GM19468 (cell line): ENCODE data around the gene ASAP3.

Experiments
- ATAC-seq: cut with Tn5 transposase; IDR thresholded peaks from one replicate; pipeline ENCODE4 v1.9.1; 2021; ENCODE audit warnings: mild to moderate bottlenecking, moderate library complexity, moderate number of reproducible peaks; ENCODE audit not compliant: unreplicated experiment; ENCODE audit errors: extremely low read depth

ASAP3 gene

DNA sequence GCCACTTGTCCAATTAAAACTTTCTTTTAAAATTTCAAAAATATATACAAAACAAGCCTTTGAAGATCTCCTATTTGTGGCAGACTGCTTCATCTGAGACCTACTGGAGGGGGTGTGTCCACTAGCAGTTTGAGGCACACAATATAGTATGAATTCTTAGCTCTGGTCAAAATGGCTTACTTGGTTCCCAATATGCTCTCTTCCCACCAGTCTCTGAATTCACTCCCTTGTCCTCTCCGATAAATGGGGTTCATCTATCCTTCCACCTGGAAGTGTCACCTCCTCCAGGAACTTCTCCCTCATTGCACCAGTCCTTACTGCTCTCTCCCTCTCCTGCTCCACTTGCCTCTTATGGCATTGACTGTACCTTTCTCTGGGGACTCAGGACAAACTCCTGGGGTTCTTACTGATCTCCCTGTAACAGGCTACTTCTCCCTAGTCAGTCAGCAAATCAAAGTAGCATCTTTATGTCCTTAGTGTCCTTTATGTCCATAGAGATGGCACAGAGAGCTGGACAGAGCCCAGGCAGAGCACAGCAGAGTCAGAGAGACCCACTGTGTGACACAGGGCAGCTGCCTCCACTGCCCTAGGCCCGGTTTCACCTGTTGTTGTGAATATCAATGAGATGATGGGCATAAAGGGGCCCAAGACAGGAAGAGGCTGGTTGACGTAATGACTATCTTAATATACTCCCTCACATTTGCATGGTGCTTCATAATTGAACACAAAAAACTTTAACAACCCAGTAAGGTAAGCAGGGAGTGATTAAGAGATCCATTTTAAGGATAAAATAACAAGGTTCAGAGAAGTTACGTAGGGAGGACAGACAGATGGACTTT is 3.6 kb downstream of the ASAP3 start:
- ATAC-seq: no peak

DNA sequence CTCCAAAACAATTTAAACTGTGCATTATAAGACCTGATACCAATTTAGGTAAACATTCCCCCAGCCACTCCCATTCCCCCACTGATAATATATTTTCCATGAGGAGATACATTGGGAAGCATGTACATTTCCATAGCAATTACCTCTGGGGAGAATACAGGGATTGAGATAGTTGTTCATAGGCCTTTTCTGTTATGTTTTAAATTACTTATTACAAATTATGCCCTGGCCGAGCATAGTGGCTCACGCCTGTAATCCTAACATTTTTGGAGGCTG is 4.4 kb downstream of the ASAP3 start:
- ATAC-seq: no peak

DNA sequence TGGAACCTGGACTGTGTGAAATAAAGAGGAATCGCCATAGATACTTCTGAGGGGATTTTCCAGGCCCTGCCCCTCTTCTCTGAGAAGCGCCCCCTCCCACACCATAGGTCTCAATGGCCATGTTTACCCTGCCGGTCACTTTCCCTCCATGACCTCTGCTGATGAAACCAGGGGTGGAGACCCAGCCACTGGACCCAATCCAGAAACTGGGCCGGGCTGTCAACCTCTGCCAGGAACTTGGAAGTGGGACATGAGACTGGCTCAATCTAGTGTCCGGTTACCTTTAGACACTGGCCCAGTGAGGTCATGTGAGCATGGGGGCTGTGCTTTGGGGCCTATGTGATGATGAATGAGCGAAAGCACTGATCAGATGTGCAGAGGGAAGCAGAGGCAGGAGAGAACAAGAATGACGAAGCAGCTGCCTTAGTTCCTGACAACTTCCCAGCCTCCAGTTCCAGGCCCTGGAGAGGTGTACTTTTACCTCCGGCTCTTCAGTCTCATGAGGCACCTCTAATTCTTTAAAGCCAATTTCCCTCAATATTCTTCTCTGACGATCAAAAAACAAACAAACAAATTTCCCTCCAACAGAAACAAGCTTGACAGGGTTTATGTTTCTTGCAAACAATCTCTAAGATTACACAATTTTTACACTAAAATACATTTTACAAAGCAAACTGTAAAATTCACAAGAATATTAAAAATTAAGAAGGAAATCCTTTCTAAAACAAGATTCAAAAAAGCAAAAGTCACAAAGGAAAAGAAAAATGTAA is 4.9 kb downstream of the ASAP3 start:
- ATAC-seq: no peak

DNA sequence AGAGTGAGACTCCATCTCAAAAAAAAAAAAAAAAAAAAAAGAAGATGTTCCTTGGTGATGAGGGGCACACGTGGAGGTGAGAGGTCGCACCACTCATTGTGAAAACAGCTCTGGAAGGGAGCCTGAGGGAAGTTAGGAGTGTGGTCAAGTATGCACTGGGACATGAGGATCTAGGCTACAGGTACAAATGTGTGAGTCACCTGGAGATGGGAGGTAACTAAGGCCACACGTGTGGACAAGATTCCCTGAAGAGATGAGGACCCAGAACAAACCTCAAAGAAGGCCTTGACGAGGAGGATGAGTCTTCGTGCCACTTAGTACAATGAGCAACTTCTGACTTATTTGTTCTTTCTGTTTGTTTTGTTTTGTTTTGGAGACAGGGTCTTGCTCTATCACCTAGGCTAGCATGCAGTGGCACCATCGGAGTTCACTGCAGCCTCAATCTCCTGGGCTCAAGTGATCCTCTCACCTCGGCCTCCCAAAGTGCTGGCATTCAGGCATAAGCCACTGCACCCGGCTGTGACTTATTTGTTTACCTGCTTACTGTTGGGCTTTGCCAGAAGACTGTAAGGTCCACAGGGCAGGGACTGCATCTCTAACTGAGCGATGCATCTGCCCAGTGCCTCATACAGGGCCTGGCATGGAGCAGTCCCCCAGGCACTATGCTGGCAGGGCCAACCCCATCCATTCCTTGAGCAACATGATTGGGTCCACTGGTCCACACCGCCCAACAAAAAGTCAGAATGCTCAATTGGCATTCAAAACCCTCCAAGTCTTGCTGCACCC is 6.4 kb downstream of the ASAP3 start:
- no peak for ATAC-seq

DNA sequence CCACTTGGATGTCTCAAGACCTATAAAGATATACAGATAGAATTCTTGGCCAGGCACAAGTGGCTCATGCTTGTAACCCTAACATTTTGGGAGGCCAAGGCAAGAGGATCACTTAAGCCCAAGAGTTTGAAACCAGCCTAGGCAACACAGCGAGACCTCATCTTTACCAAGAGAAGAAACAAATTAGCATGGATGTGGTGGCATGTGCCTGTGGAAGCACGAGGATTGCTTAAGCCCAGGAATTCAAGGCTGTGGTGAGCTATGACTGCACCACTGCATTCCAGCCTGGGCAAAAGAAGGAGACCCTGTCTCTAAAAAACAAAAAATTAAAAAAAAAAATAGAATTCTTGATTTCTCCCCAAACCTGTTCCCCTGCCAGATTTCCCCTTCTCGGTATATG is 8.3 kb downstream of the ASAP3 start:
- no peak for ATAC-seq

- ATAC-seq: no peak
Measured at GRCh38 chr1:23475134-23475628, 8.8 kb downstream of the ASAP3 start.

GRCh38 chr1:23473037-23473800 is 10.8 kb downstream of the ASAP3 start:
- ATAC-seq: no peak

DNA sequence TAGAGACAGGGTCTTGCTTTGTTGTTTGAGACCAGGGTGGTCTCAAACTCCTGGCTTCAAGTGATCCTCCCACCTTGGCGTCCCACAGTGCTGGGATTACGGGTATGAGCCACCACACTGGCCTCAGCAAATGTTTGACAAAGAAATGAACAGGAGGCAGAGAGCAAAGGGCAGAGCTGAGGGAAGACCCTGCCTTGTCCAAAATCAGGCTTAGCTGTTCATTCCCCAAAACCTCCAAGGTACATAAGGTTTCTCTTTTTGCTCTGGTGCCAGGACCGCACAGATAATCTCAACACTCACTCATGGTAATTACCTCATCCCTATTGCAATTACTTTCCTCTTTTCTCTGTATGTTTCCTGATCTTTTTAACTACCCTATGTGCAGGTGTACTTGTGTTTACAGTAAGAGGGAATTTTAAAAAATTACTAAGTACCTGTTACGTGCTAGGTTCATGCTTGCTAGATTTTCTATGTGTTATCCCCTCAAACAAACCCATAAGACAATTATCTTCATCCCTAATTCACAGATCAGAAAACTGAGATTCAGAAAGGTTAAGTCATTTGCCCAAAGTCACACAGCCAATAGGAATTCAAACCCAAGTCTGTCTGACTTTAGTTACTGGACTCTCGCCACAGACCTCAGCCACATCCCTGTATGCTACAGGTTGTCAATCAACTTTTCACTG is 11.5 kb downstream of the ASAP3 start:
- ATAC-seq: no peak

DNA sequence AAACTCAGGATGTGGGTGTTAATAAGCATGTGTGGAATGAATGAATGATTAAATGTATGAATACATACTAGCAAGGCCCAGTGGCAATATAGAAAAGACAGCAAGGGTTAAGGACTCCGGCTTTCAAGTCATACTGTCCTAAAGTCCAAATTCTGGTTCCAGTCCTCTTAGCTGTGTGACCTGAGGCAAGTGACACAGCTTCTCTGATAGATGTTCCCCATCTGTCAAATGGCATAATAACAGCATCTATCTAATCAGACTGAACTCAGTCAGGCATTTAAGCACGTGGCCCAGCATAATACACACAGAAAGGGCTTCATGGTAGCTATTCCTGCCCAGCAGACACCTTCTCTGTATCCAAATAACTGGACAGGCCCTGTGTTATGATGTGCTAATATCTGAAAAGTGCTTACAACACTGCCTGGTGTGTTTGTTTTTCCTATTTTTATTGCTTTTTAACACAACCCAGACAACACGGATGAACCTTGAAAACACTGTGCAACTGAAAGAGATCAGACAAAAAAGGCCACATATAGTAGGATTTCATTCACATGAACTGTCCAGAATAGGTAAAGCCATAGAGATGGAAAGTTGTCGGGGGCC is 12.4 kb downstream of the ASAP3 start:
- ATAC-seq: no peak

DNA sequence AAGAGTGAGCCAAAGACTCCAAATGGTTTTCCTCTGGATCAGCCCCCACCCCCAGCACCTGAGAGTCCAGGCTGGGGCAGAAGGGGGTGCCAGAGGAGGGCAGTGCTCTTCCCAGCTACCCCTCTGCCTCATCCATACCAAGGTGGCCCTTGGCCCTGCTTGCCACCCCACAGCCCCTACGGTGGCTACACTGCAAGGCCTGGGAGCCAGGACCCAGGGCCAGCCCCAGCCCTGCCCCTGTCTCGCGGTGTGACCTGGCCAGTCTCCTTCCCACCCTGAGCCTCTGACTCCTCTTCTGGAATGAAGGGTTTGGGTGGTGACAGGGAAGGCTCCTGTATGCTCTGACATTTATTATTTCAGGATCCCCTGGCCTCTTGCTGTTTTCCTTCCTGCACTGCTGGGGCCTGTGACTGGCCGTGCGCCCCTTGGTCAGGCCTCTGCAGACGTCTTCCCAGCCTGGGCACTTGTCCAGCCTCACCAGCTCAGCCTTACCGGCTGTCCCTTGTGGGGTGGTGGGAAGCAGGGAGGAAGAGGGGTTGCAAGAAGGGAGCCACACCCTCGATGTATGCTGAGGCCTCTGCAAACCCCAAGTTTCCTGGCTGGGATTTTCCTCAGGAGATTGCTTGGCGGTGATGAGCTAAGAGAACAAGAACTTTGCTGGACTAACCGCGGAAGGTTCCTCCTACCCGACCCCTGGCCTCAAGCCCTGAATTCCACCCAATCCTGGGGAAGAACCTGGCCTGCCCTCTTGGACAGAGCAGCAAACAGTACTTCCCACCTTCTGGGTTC is 13.5 kb downstream of the ASAP3 start:
- no peak for ATAC-seq

GRCh38 chr1:23469372-23469982 is 14.5 kb downstream of the ASAP3 start:
- no peak for ATAC-seq

DNA sequence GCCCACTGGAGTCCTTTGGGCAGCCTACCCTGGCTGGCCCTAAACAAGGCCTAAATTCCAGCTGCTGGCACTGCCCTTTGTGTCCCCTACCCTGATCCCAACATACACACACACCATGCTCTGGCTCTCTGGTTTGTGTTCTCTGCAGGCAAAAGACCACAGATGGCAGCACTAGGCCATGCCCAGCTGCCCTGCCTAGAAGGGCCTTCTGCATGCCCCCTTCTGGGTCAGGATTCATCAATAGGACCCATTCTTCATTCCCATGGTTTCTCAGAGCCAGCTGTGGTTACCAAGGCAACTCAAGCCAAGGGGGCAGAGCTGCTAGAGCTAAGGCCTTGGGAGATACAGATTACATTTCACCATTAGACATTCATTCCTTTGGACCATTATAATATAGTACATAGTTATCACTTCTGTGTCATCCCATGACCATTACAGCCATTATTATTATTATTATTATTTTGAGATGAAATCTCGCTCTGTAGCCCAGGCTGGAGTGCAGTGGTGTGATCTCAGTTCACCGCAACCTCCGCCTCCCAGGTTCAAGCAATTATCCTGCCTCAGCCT is 17.5 kb downstream of the ASAP3 start:
- ATAC-seq: no peak

- no peak for ATAC-seq
Measured at GRCh38 chr1:23463286-23463685, 20.7 kb downstream of the ASAP3 start.

DNA sequence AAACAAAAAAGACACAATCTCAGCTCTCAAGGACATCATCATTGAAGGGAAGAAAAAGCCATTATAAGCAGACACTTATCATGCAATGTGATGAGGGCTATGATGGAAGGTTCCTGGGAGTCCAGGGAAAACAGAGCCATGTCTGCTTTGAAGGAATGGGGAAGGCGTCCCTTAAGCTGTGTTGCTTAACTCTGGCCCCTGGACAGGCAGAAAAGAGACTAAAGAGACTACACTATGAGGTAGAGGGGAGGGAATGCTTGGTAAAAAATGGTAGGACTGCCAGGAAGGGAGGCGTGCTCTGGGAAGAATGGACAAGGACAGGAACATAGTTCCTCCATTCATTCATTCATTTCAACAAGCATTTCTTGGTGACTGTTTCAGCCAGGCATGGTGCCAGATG is 21.2 kb downstream of the ASAP3 start:
- ATAC-seq: no peak

DNA sequence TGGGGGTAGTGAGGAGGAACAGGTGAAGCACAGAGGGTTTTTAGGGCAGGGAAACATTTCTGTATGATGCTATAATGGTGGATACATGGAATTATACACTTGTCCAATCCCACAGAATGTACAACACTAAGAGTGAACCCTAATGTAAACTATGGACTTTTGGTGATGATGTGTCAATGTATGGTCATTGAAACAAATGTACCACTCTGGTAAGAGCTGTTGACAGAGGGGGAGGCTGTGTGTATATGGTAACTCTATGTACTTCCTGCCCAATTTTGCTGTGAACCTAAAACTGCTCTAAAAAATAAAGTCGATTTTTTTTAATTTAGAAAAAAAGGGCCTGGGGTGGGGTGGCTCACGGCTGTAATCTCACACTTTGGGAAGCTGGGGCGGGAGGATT is 22.9 kb downstream of the ASAP3 start:
- no peak for ATAC-seq

DNA sequence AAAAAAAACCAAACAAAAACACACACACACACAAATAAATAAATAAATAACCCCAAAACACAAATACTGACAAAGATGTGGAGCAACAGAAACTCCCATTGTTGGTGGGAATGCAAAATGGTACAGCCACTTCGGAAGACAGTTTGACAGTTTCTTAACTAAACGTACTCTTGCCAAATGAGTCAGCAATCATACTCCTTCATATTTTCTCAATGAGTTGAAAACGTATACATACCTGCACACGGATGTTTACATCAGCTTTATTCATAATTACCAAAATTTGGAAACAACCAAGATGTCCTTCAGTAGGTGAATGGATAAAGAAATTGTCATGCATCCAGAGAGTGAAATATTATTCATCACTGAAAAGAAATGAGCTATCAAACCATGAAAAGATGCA is 23.5 kb downstream of the ASAP3 start:
- ATAC-seq: no peak

- no peak for ATAC-seq
Measured at GRCh38 chr1:23459338-23459757, 24.6 kb downstream of the ASAP3 start.

GRCh38 chr1:23456226-23456625 is 27.8 kb downstream of the ASAP3 start:
- ATAC-seq: no peak
